H1 (cell line): ENCODE data around the gene SPC25. TPM values are rescaled to one million over a fixed set of nuclear protein-coding genes. Genes with fewer than 3 reads are reported as not detected.

ENCODE experiments used
- CTCF ChIA-PET: fragments of 300-600 bp; sonication (Branson Sonifier 250); formaldehyde crosslinking; loops from one replicate; lab custom pipeline; 2021; ENCODE audit not compliant: partially characterized antibody; lab: Charles Lee
- POLR2A ChIA-PET: fragments of 300-600 bp; sonication (Branson Sonifier 250); formaldehyde crosslinking; loops from one replicate; lab custom pipeline; 2021; ENCODE audit warnings: inconsistent platforms; ENCODE audit not compliant: partially characterized antibody; lab: Charles Lee
- DNase-seq, 2 experiments: peaks; one replicate each; pipeline versions ENCODE4 v3.0.0 to v3.0.0-alpha.2; 2010 to 2022; ENCODE audit warnings: low spot score in 2 of 2, low read depth in 1 of 2, mixed read lengths in 1 of 2
- FAIRE-seq: peaks from 2 replicates; lab custom pipeline; 2011; peaks lifted over from hg19 to GRCh38; lab: Jason Lieb, UNC
- H2AFZ ChIP-seq: 2 replicates; pipeline ENCODE4 v1.8.1; 2012; ENCODE audit warnings: low read length, inconsistent platforms
- H2AK5ac ChIP-seq: 2 replicates; pipeline ENCODE4 v1.6.1; 2013; ENCODE audit warnings: low read depth, low read length
- H2BK120ac ChIP-seq: replicated peaks from 2 replicates; pipeline ENCODE3; 2013; ENCODE audit warnings: low read depth, low read length, inconsistent platforms
- H2BK12ac ChIP-seq: 2 replicates; pipeline ENCODE4 v1.6.1; 2013; ENCODE audit warnings: low read depth, low read length
- H2BK15ac ChIP-seq: 2 replicates; pipeline ENCODE4 v1.6.1; 2013; ENCODE audit warnings: low read length
- H2BK20ac ChIP-seq: 2 replicates; pipeline ENCODE4 v1.6.1; 2013; ENCODE audit warnings: low read length
- H2BK5ac ChIP-seq: 2 replicates; pipeline ENCODE4 v1.6.1; 2013; ENCODE audit warnings: low read depth, low read length
- H3K14ac ChIP-seq: 2 replicates; pipeline ENCODE4 v1.6.1; 2013; ENCODE audit warnings: inconsistent platforms; ENCODE audit not compliant: insufficient read length
- H3K18ac ChIP-seq: 2 replicates; pipeline ENCODE4 v1.6.1; 2013; ENCODE audit warnings: low read length; ENCODE audit errors: extremely low read depth
- H3K23ac ChIP-seq: 2 replicates; pipeline ENCODE4 v1.6.1; 2013; ENCODE audit warnings: inconsistent platforms; ENCODE audit not compliant: insufficient read length
- H3K23me2 ChIP-seq: 2 replicates; pipeline ENCODE4 v1.6.1; 2013; ENCODE audit warnings: low read depth, low read length
- H3K27ac ChIP-seq: 2 replicates; pipeline ENCODE4 v1.6.1; 2011; ENCODE audit warnings: low read depth, low read length, inconsistent platforms
- H3K27me3 ChIP-seq, 4 experiments: replicated peaks in 1 of 4; 1 replicate in 1 of 4; 2 replicates in 3 of 4; pipeline versions ENCODE4 v1.6.1 to v1.8.1; 2011 to 2013; ENCODE audit warnings: low read length in 3 of 4, mild to moderate bottlenecking in 3 of 4, inconsistent platforms in 2 of 4, mixed read lengths in 2 of 4, moderate library complexity in 1 of 4; ENCODE audit not compliant: control insufficient read depth in 3 of 4, insufficient read depth in 3 of 4; ENCODE audit errors: extremely low read depth in 1 of 4
- H3K36me3 ChIP-seq, 4 experiments: 2 replicates each; pipeline versions ENCODE4 v1.6.1 to v1.8.1; 2011 to 2013; ENCODE audit warnings: mild to moderate bottlenecking in 4 of 4, low read length in 3 of 4, moderate library complexity in 2 of 4, control low read depth in 1 of 4, inconsistent platforms in 1 of 4; ENCODE audit not compliant: insufficient read depth in 4 of 4, control insufficient read depth in 2 of 4
- H3K4ac ChIP-seq: replicated peaks from 2 replicates; pipeline ENCODE3; 2013; ENCODE audit warnings: low read length, low read depth, mixed read lengths, inconsistent platforms; ENCODE audit not compliant: insufficient read length
- H3K4me1 ChIP-seq, 4 experiments: replicated peaks in 1 of 4; 1 replicate in 1 of 4; 2 replicates in 3 of 4; pipeline versions ENCODE4 v1.6.1 to v1.8.1; 2011 to 2013; ENCODE audit warnings: low read length in 3 of 4, inconsistent platforms in 2 of 4, mixed read lengths in 1 of 4; ENCODE audit not compliant: insufficient read depth in 4 of 4, control insufficient read depth in 3 of 4
- H3K4me2 ChIP-seq, 2 experiments: 2 replicates each; pipeline versions ENCODE4 v1.6.1 to v1.8.1; 2011 to 2013; ENCODE audit warnings: low read depth in 2 of 2, low read length in 2 of 2, control low read depth in 1 of 2, inconsistent platforms in 1 of 2, mild to moderate bottlenecking in 1 of 2; ENCODE audit not compliant: insufficient read depth in 1 of 2
- H3K4me3 ChIP-seq, 4 experiments: fragments of 200-600, 300-600 bp in 1 of 4; sonication (generic), shearing (Covaris generic), sonication (Bioruptor Twin) in 1 of 4; 2 replicates each; pipeline versions ENCODE4 v1.5.1 to v1.8.1; 2011 to 2016; ENCODE audit warnings: low read length in 4 of 4, low read depth in 3 of 4, control low read depth in 2 of 4, inconsistent platforms in 2 of 4, mild to moderate bottlenecking in 2 of 4, mixed read lengths in 1 of 4, moderate library complexity in 1 of 4; ENCODE audit not compliant: insufficient read depth in 2 of 4; ENCODE audit errors: extremely low read depth in 1 of 4
- H3K56ac ChIP-seq: replicated peaks from 2 replicates; pipeline ENCODE3; 2013; ENCODE audit warnings: low read depth, mild to moderate bottlenecking, mixed read lengths, low read length, inconsistent platforms; ENCODE audit not compliant: insufficient read length
- H3K79me1 ChIP-seq: 2 replicates; pipeline ENCODE4 v1.6.1; 2013; ENCODE audit warnings: low read depth, low read length, control low read depth
- H3K79me2 ChIP-seq, 2 experiments: 2 replicates each; pipeline versions ENCODE4 v1.6.1 to v1.8.1; 2012 to 2013; ENCODE audit warnings: low read length in 2 of 2, mild to moderate bottlenecking in 2 of 2, inconsistent platforms in 1 of 2; ENCODE audit not compliant: insufficient read depth in 2 of 2, control insufficient read depth in 1 of 2
- H3K9ac ChIP-seq, 4 experiments: replicated peaks in 1 of 4; 1 replicate in 1 of 4; 2 replicates in 3 of 4; pipeline versions ENCODE4 v1.6.1 to v1.8.1; 2011 to 2013; ENCODE audit warnings: low read depth in 3 of 4, low read length in 3 of 4, control low read depth in 2 of 4, mild to moderate bottlenecking in 2 of 4, moderate library complexity in 2 of 4, inconsistent platforms in 1 of 4; ENCODE audit errors: extremely low read depth in 1 of 4
- H3K9me3 ChIP-seq, 2 experiments: 2 replicates each; pipeline versions ENCODE4 v1.6.1 to v1.8.1; 2012 to 2013; ENCODE audit warnings: mild to moderate bottlenecking in 2 of 2, moderate library complexity in 2 of 2, control low read depth in 1 of 2, inconsistent platforms in 1 of 2, low read depth in 1 of 2, low read length in 1 of 2, mixed read lengths in 1 of 2; ENCODE audit not compliant: insufficient read depth in 2 of 2
- H4K20me1 ChIP-seq, 2 experiments: replicated peaks in 1 of 2; 2 replicates each; pipeline versions ENCODE3 to v1.8.1; 2011 to 2013; ENCODE audit warnings: inconsistent platforms in 2 of 2, low read length in 2 of 2, mild to moderate bottlenecking in 1 of 2; ENCODE audit not compliant: insufficient read depth in 2 of 2, control insufficient read depth in 1 of 2
- H4K5ac ChIP-seq: 2 replicates; pipeline ENCODE4 v1.6.1; 2013; ENCODE audit warnings: low read length, low read depth, mixed read lengths, inconsistent platforms; ENCODE audit not compliant: insufficient read length
- H4K8ac ChIP-seq: 2 replicates; pipeline ENCODE4 v1.8.0; 2013; ENCODE audit warnings: mild to moderate bottlenecking, moderate library complexity, low read length, inconsistent platforms; ENCODE audit not compliant: insufficient read depth; ENCODE audit errors: extremely low read depth
- H4K91ac ChIP-seq: replicated peaks from 2 replicates; pipeline ENCODE3; 2013; ENCODE audit warnings: low read length, mixed read lengths, inconsistent platforms; ENCODE audit not compliant: insufficient read length
- CEBPB ChIP-seq: IDR thresholded peaks from 2 replicates; pipeline ENCODE4 v1.6.1; 2012; ENCODE audit warnings: low read depth, low read length
- CTCF ChIP-seq, 3 experiments: IDR thresholded peaks; 1 replicate in 2 of 3; 2 replicates in 1 of 3; pipeline versions ENCODE4 v1.5.1 to v1.6.1; 2011; ENCODE audit warnings: low read length in 3 of 3, mild to moderate bottlenecking in 3 of 3, inconsistent platforms in 2 of 3, low read depth in 1 of 3, moderate library complexity in 1 of 3; ENCODE audit not compliant: insufficient read depth in 1 of 3; ENCODE audit errors: control extremely low read depth in 1 of 3
- WGBS, 2 experiments: shearing (Covaris generic) in 1 of 2; methylation state at CpG; one replicate each; pipeline versions ENCODE4 v1.1.6 to v1.1.7; 2013 to 2015; ENCODE audit warnings: low lambda C conversion rate in 2 of 2, mixed read lengths in 2 of 2, inconsistent platforms in 1 of 2, low coverage in 1 of 2, missing lambda C conversion rate in 1 of 2; ENCODE audit not compliant: insufficient replicate concordance in 2 of 2, insufficient coverage in 1 of 2, insufficient read length in 1 of 2; ENCODE audit errors: extremely low coverage in 1 of 2, missing lambda C conversion rate in 1 of 2; 5-methylcytosine and 5-hydroxymethylcytosine counted together
- polyA plus RNA-seq, 7 experiments: library from polyadenylated mRNA; depleted of rRNA in 3 of 7; stranded (reverse) in 5 of 7; unstranded in 2 of 7; fragments of >200 nt in 5 of 7; fragments of 200-250 nt in 2 of 7; gene quantifications; 1 replicate in 5 of 7; 2 replicates in 1 of 7; 4 replicates in 1 of 7; pipeline versions ENCODE4 v1.2.1 to v1.2.3, GENCODE V29; 2011 to 2013; ENCODE audit warnings: missing spikeins in 2 of 7, mixed read lengths in 2 of 7
- total RNA-seq: library from RNA; stranded (reverse); fragmentation: NEBNext Ultra II Directional; extraction: Animal tissue kit (Norgen Biotek cat#: 25700); gene quantifications from 2 replicates; pipeline ENCODE4 v1.2.1, GENCODE V29; 2021

Gene SPC25
- total and polyA plus RNA-seq, 2 of the 8 experiments (the other 6 are each of a cell fraction or from before 2014, with no cell fraction given), result 21.0 to 34.7 TPM

- no peak overlapping the region for H3K56ac ChIP-seq
- H2BK15ac ChIP-seq, result no peak overlapping the region
- H3K27ac ChIP-seq, result no peak overlapping the region
- H3K4me3 ChIP-seq, result no peak overlapping the region
- H2BK12ac ChIP-seq, result no peak overlapping the region
- no peaks in the 10 kb centered on the region for H3K36me3 ChIP-seq
- no peak overlapping the region for H4K8ac ChIP-seq
- H2BK5ac ChIP-seq, result no peak overlapping the region
- no peaks in the 10 kb centered on the region for H3K79me1 ChIP-seq
- peak overlapping the region in 1 of 2 experiments; percentile 46; a peak in 1 of 4 replicates for H3K4me2 ChIP-seq
- H3K9ac ChIP-seq, result no peak overlapping the region
- WGBS, 2 experiments, result 83% methylated on average over 4 of the region's 4 CpGs; no CpG with 5 or more reads in 1 of the 2 experiments
- H4K5ac ChIP-seq, result no peak overlapping the region
- DNase-seq, result no peak
- H3K27me3 ChIP-seq, result peaks cover 0 to 2% (median 0%) of the 10 kb centered on the region in 4 experiments; a peak in 1 of 7 replicates
- TF ChIP-seq CEBPB (peak; percentile 54; the same call in 1 of the 2 replicates), CTCF (IDR thresholded peaks at IDR 0.05; ENCODE audit: control extremely low read depth in 1 of 3, insufficient read depth in 1 of 3, low read depth in 1 of 3, low read length in 3 of 3) (no peak)
- TF ChIP-seq, all 59 proteins: peak for 1
- H3K4ac ChIP-seq, result no peak overlapping the region
- peaks cover 5 to 6% of the 10 kb centered on the region in 2 experiments; a peak in 3 of 4 replicates for H3K9me3 ChIP-seq
- H4K20me1 ChIP-seq, result no peaks in the 10 kb centered on the region
- ChIA-PET CTCF (interaction anchor here (0.6 to 2.4 kb wide), 3 partner anchors 10 to 139 kb away, joined by 3 to 9 read pairs (median 3); no protein-coding TSS in a partner anchor), POLR2A (interaction anchor here (1.5 kb wide), 1 partner anchor 12 kb away, joined by 4 read pairs; no protein-coding TSS in a partner anchor)
- no peaks in the 10 kb centered on the region for H3K79me2 ChIP-seq
- H2AFZ ChIP-seq, result no peak overlapping the region
- FAIRE-seq, result no peak
- no peak overlapping the region for H2BK20ac ChIP-seq
- no peak overlapping the region for H3K23ac ChIP-seq
- no peak overlapping the region for H3K14ac ChIP-seq
- no peak overlapping the region for H4K91ac ChIP-seq
- H2AK5ac ChIP-seq, result no peak overlapping the region
- no peak overlapping the region for H2BK120ac ChIP-seq
- H3K4me1 ChIP-seq, result peaks cover 2 to 17% (median 15%) of the 10 kb centered on the region in 4 experiments
- H3K23me2 ChIP-seq, result no peaks in the 10 kb centered on the region
- no peak overlapping the region for H3K18ac ChIP-seq
These were observed 23.3 kb upstream of the SPC25 start for GRCh38 chr2:168913495-168913894.
